Cardiac muscle cell (in vitro differentiated cells and primary cell): Measurements from ENCODE around the gene THAP5. TPM values are rescaled to one million over a fixed set of nuclear protein-coding genes. Genes with fewer than 3 reads are reported as not detected.

Experiments
- DNase-seq, 2 donors: peaks; one replicate each; pipeline versions ENCODE4 v3.0.0 to v3.0.0-alpha.2; 2010 to 2017; ENCODE audit warnings: low read depth in 1 of 2, low spot score in 1 of 2
- H3K27ac ChIP-seq: fragments of 200-600 bp; sonication (generic); 2 replicates; pipeline ENCODE4 v1.5.1; 2016
- H3K27me3 ChIP-seq: fragments of 200-600 bp; sonication (generic); 2 replicates; pipeline ENCODE4 v1.6.0; 2016; ENCODE audit warnings: control low read depth
- H3K36me3 ChIP-seq: fragments of 200-600 bp; sonication (generic); 2 replicates; pipeline ENCODE4 v1.5.1; 2016; ENCODE audit warnings: control low read depth
- H3K4me1 ChIP-seq: fragments of 200-600 bp; sonication (generic); 2 replicates; pipeline ENCODE4 v1.8.1; 2017; ENCODE audit warnings: low read depth, mild to moderate bottlenecking, mixed run types
- H3K4me3 ChIP-seq: fragments of 200-600 bp; sonication (generic); 2 replicates; pipeline ENCODE4 v1.5.1; 2016; ENCODE audit warnings: mild to moderate bottlenecking
- H3K9me3 ChIP-seq: fragments of 200-600 bp; sonication (generic); 2 replicates; pipeline ENCODE4 v1.5.1; 2017; ENCODE audit warnings: low read depth, mild to moderate bottlenecking, control low read depth
- polyA plus RNA-seq: library from polyadenylated mRNA; unstranded; fragments of >200 nt; fragmentation: Nextera tagmentation; extraction: Ambion mirVana; gene quantifications from 2 replicates; pipeline ENCODE4 v1.2.1, GENCODE V29; 2016
- total RNA-seq: library from RNA; depleted of rRNA; stranded (reverse); fragments of >200 nt; gene quantifications from 2 replicates; pipeline ENCODE4 v1.2.3, GENCODE V29; 2016
- TF ChIP-seq, protein P1 (sequence below): IDR thresholded peaks from 2 replicates; pipeline ENCODE4 v1.5.1; 2012; ENCODE audit warnings: low read depth, mild to moderate bottlenecking, low read length

The THAP5 gene
- total and polyA plus RNA-seq, 2 experiments from 2014 or later = 20.2 to 24.1 TPM

DNA sequence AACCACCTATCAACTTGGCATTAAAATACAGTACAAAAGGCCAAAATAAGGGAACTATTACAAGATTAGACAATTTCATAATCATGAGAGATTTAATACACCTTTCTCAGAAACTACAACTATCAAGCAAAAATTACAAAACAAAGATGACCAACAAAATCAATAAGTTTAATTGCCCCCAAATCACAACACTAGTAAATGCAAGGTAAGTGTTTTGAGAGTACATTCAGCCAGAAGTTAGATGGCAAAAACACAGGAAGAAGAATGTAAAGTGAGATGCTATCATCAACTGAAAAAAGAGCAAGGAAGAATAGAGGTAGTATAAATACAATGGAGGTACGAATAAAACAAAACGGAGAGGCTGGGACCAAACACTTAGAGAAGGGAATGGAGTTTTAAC is 46.7 kb downstream of the THAP5 start:
- Histone ChIP-seq H3K36me3 (peaks cover 4% of the 10 kb centered on the region), H3K27ac (no peak overlapping the region), H3K9me3 (no peaks in the 10 kb centered on the region), H3K4me3 (no peak overlapping the region), H3K27me3 (no peaks in the 10 kb centered on the region), H3K4me1 (peaks cover 25% of the 10 kb centered on the region)
- TF ChIP-seq, protein P1, sequence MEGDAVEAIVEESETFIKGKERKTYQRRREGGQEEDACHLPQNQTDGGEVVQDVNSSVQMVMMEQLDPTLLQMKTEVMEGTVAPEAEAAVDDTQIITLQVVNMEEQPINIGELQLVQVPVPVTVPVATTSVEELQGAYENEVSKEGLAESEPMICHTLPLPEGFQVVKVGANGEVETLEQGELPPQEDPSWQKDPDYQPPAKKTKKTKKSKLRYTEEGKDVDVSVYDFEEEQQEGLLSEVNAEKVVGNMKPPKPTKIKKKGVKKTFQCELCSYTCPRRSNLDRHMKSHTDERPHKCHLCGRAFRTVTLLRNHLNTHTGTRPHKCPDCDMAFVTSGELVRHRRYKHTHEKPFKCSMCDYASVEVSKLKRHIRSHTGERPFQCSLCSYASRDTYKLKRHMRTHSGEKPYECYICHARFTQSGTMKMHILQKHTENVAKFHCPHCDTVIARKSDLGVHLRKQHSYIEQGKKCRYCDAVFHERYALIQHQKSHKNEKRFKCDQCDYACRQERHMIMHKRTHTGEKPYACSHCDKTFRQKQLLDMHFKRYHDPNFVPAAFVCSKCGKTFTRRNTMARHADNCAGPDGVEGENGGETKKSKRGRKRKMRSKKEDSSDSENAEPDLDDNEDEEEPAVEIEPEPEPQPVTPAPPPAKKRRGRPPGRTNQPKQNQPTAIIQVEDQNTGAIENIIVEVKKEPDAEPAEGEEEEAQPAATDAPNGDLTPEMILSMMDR = no peak
- no peak for DNase-seq

DNA sequence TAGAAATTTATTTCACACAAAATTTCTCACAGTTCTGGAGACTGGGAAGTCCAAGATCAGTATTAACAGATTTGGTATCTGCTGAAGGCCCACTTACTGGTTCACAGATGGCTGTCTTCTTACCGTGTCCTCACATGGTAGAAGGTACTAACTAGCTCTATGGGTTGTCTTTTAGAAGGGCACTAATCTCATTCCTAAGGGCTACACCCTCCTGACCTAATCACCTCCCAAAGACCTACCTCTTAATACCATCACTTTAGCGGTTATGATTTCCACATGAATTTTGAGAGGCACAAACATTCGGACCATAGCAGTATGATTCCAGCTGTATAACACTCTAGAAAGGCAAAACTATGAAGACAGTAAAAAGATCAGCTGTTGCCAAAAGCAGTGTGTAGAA is 51.6 kb downstream of the THAP5 start:
- Histone ChIP-seq H3K36me3 (peaks cover 24% of the 10 kb centered on the region), H3K27me3 (no peaks in the 10 kb centered on the region), H3K9me3 (no peaks in the 10 kb centered on the region), H3K4me1 (peaks cover 8% of the 10 kb centered on the region), H3K4me3 (no peak overlapping the region), H3K27ac (no peak overlapping the region)
- no peak for DNase-seq
- TF ChIP-seq, protein P1 = no peak

DNA sequence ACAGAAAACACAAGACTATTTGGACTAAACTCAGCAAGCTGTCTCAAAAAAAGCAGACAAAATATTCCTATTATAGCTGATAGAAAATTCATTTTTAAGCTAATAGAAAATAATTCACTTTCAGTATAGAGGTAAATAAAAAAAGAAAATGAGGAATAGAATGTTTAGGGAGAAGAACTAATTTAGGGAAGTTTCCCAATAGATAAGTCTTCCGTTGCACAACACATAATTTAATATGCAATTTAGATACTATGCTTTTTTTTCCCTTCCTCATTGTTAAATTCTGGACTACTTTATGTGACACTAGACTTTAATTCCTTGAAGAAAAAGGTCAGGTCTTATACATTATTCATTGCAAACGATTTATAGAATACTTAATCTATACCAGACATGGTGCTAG is 53.9 kb downstream of the THAP5 start:
- no peaks in the 10 kb centered on the region for H3K27me3 ChIP-seq
- DNase-seq = no peak
- H3K4me1 ChIP-seq = peaks cover 4% of the 10 kb centered on the region
- peaks cover 33% of the 10 kb centered on the region for H3K36me3 ChIP-seq
- no peak overlapping the region for H3K4me3 ChIP-seq
- H3K9me3 ChIP-seq = no peaks in the 10 kb centered on the region
- TF ChIP-seq, protein P1 = no peak
- no peak overlapping the region for H3K27ac ChIP-seq

DNA sequence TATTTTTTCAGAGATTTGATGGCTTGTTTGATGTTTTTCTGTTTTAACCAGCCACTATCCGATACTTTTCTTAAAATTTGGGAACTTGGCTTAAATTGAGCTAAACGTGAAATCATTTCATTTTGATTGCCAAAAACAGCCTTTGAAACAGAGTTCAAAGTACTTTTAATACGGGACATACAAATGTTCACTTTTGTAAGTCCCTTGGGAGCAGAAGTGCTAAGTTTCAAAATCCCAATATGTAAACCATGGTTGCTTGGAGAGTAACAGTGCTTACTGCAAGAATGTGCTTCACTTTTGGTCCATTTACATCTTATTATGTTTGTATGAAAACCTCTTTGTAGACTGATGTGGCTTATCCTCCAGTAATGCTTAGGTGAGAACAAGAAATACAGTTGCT is 54.5 kb downstream of the THAP5 start:
- Histone ChIP-seq H3K27ac (no peak overlapping the region), H3K36me3 (peaks cover 33% of the 10 kb centered on the region), H3K9me3 (no peaks in the 10 kb centered on the region), H3K4me3 (no peak overlapping the region), H3K4me1 (no peaks in the 10 kb centered on the region), H3K27me3 (no peaks in the 10 kb centered on the region)
- DNase-seq = no peak
- TF ChIP-seq, protein P1 = no peak

Other genes with a start within 250 kb of the THAP5 start
- gene NRCAM, start 113.3 kb downstream of the THAP5 start, total RNA-seq = 3.4 and 3.9 TPM in 2 replicates
- 0.76 and 1.2 TPM in 2 replicates for gene NRCAM, start 113.3 kb downstream of the THAP5 start, polyA plus RNA-seq
- 19.6 and 20.0 TPM in 2 replicates for gene PNPLA8, start 43.6 kb downstream of the THAP5 start, total RNA-seq
- gene PNPLA8, start 43.6 kb downstream of the THAP5 start, polyA plus RNA-seq = 21.3 and 30.5 TPM in 2 replicates
- 183 and 204 TPM in 2 replicates for gene DNAJB9, start 168 bp upstream of the THAP5 start, total RNA-seq
- gene DNAJB9, start 168 bp upstream of the THAP5 start, polyA plus RNA-seq = 81.2 and 108 TPM in 2 replicates